Tongue (tissue), 2 donors: Measurements from ENCODE around the gene ZNF330. TPM values are rescaled to one million over a fixed set of nuclear protein-coding genes. Genes with fewer than 3 reads are reported as not detected.

Experiments used
- DNase-seq: peaks from one replicate; pipeline ENCODE4 v3.0.0-alpha.2; 2015
- total RNA-seq: library from RNA; depleted of rRNA; stranded (reverse); fragments of >200 nt; gene quantifications from one replicate; pipeline ENCODE4 v1.2.3, GENCODE V29; 2014

Gene ZNF330
- total RNA-seq, 1 donor from 2014 or later: 38.1 TPM

DNA sequence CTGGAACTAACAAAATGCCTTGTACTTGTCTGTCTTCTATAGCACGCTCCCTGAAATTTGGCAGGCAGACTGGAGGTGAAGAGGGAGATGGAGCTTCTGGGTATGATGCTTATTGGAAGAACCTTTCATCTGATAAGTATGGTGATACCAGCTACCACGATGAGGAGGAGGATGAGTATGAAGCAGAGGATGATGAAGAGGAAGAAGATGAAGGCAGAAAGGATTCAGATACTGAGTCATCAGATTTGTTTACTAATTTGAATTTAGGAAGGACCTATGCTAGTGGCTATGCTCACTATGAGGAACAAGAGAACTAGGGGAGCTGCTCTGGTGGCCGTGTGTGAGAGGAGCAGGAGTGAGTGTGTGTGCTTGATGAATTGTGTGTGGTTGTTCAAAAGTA lies 13.0 kb downstream of the ZNF330 start:
- no peak for DNase-seq

DNA sequence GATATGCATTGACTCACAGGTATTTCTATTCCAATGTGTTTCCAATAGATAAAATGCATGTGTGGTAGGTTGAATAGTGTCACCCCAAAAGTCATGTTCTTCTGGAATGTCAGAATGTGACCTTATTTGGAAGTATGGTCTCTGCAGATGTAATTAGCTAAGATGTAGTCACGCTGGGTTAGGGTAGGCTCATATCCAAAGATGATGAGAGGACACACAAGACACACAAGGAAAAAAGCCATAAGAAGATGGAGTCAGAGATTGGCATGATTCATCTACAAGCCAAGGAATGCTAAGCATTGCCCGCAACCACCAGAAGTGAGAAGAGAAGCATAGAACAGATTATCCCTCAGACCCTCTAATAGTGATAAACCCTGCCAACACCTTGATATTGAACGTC lies 17.5 kb downstream of the ZNF330 start:
- DNase-seq: no peak

DNA sequence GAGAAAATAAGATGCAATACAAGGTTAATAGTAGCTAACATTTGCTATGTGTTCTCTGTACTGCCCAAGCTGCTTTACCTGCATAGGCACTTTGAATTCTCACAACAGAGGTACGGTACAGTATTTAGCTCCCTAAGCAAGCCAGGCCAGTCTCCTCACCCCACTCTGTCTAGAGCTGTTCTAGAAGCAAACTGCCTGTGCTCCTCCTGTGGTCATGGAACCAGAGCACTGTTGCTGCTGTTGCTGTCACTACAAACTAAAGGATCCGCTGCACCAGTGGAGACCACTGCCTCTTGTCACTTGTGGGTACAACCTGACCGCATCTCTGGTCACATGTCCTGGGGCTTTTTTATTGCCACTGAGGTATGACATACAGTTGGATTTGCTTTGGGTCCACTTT lies 19.6 kb downstream of the ZNF330 start:
- no peak for DNase-seq

DNA sequence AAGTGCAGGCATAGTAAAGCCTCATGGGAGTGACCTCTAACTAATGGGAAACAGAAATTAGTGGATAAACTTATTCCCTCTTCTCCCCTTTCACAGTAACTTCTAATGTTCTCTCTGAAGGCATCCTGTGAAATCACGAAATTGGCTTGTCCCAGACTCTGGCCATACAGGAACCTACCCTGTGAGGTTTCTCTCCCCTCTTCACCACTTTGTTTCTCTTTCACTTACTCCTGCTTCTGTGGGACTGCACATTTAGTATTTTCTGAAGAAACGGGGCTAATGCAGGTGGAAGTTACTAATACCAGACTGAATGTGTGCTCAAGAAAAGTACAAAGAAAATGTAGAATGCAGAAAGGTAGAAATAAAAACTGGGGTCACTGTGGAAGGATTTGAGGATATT lies 20.0 kb downstream of the ZNF330 start:
- no peak for DNase-seq

DNA sequence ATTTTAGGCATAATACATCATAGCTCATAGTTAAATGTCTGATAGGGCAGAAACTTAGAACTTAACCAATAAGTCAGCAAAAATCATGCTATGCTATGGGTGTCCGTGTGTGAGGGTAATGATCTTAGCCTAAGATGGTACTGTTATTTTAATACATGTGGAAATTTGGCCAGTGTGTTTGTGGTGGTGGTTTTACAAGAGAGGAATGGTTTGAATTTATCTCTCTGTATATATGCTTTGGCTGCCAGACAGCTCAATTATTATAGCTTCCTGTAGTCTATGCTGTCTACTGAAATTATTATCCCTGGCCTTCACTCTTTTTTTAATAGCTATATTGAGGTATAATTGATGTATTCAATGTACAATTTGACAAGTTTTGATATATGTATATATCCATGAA lies 21.3 kb downstream of the ZNF330 start:
- no peak for DNase-seq

DNA sequence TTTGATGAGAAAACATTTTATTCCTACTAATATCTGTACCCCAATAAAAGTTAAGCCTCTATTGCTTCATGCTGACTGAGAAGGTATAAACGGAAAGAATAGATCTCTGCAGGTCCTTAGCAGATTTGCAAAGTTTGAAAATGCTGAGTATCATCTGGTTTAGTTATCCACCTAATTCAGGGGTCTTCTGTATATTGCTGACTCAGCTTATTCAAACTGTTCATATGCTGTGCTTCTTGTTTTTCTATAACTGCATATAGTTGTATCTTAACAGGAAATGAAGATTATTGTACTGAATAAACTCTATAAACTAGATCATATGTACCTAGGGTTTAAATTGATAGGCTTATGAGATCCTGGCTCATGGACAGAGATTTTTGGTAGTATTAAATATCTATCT lies 23.7 kb downstream of the ZNF330 start:
- DNase-seq: no peak

DNA sequence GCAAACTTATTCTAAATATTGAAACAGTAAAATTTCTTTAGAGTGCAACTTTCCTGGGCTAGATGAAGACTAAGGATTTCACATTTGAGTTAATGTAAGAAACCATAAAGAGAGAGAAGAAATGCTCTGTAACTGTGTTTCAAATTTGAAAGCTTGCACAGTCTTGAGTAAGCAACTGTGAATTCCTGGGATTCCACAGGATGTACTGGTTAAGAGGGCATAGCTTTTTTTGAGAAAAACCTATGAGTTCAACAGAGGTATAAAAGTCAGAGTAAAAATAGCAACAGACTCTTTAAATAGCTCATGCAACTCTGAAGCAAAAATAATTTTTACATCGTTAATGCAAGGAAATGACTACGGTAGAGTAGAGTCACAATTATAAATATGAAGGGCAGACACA lies 25.5 kb downstream of the ZNF330 start:
- DNase-seq: no peak

DNA sequence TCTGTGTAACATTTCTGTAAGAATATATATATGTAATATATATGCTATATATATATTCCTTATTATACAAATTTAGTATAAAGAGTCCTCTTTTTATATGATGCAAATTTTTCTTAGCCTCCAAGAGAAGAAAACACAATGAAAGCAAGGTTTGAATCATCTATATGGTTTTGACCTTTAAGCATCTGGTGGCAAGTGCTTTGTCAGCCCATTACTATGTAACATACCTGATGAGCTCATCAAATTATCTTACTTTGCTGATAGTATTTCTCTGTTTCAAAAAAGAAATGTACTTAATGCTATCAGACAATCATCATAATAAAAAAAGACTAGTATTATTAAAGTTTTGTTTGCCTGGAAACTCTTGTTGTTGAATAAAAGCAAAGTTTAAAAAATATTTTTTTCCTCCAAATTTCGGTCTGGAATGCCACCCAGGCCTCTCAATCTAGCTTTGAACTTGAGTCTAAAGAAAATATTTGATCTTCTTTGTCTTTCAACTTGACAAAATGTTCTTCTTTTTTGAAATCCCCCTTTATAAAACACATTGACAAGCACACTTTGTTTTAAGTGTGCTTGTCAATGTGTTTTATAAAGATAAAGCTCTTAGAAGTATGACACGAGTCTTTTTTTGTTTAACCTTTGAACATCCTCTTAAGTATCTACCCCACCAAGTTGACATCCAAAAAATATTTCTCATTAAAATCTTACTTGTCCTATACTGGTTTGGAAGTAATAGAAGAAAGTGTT lies 26.2 kb downstream of the ZNF330 start:
- DNase-seq: no peak

DNA sequence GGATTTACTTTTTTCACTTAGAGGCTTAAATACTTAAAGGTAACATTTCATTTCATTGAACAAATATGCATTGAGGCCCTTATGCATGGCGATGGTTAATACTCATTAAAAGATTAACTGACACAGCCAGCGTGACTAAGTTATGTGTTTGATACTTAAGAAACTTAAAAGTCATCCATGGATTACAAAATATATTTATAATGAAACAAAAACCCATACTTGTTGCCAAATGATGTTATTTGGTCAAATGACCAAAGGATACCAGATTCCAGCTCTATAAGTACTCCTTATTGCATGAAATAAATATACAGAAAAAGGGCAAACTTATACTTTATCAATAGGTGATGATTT lies 26.7 kb downstream of the ZNF330 start:
- DNase-seq: no peak

DNA sequence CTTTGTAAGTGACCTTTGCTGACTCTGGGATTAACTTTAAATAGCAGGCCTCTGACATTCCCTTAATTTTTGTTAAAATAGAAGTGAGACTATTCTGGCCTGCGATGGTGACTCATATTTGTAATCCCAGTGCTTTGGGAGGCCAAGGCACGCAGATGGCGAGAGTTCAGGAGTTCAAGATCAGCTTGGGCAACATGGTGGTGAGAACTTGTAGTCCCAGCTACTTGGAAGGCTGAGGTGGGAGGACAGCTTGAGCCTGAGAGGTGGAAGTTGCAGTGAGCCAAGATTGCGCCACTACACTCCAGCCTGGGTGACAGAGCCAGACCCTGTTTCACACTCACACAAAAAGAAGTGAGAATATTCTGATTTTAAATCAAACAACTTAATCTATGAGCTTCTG lies 27.3 kb downstream of the ZNF330 start:
- no peak for DNase-seq

DNA sequence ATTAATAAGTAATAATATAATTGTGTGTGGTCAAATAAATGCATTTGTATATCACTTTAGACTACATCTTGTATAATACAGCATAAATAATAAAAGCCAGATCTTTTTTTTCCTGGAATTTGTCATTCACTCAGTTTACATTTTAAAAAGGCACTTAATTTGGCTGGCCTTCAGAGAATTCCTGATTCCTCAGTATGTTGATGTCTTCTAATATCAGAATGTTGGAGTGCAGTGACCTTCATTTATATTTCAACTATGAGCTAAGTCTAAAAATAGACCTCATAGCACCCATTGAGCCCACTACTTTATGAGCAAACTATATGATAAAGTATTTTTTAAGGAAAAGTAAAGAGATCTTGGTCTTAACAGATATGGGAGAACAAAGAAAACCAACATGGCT lies 27.8 kb downstream of the ZNF330 start:
- DNase-seq: no peak

DNA sequence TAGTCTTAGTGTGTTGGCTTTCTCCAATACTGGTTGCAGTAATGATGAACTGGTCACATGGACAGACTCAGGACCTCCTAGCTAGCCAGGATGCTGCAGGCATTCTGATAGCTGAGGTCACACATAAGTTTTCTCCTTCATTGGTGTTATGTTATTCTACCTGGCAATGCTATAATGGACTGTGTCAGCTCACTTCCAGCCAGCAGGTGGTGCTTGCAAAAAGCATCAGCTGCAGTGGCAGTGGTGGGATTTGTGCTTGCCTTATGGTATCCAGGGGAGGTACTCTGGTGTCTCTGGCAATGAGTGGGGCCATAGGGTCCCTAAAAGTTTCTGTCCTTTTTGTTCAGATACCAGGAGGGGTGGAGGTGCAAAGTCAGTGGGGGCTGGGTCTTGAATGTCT lies 33.6 kb downstream of the ZNF330 start:
- no peak for DNase-seq

DNA sequence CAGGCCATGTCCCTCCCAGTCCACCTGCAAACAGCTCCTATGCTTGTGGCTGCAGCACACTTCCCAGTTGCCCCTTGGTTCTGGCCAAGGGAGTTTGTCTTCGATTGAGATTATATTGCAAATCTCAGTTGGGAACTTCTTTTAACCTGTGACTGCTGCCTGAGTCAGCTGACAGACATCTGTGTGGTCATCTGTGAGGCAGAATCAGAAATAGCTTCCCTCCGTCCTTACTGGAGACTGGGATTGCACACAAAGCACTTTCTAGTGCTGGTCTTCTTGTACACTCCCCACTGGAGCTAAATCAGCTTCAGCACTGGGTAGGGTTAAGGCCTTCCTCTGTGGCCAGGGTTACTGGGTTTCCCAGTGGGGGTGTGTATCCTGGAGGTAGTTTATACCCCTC lies 34.3 kb downstream of the ZNF330 start:
- no peak for DNase-seq

DNA sequence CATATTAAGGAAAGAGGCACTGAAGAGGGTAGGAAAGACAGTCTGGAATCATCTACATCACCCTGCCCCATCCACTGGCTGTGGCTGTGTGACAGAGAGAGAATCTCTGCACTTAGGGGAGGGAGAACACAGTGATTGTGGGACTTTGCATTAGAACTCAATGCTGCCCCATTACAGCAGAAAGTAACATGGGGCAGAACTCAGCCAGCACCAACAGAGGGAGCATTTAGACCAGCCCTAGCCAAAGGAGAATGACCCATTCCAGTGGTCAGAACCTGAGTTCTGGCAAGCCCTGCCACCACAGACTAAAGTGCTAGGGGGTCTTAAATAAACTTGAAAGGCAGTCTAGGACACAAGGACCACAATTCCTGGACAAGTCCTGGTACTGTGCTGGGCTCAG lies 37.9 kb downstream of the ZNF330 start:
- no peak for DNase-seq

DNA sequence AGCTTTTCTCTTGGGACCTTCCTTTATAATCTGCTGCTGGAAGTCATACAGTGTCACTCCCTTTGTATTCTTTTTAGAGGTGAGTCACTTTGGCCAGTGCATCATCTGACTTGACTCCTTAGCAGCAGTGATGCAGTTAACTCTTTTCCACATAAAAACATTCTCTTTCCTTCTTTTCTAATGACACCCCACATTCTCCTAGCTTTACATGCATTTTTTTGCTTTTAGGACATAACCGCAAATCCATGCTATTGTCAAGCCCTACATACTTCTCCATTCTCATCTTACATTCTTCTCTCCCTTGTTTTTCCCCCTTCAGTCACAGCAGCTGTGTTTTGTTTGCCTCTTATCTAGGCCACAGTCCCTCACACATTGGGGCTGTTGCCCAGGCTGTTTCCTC lies 55.1 kb downstream of the ZNF330 start:
- DNase-seq: no peak

DNA sequence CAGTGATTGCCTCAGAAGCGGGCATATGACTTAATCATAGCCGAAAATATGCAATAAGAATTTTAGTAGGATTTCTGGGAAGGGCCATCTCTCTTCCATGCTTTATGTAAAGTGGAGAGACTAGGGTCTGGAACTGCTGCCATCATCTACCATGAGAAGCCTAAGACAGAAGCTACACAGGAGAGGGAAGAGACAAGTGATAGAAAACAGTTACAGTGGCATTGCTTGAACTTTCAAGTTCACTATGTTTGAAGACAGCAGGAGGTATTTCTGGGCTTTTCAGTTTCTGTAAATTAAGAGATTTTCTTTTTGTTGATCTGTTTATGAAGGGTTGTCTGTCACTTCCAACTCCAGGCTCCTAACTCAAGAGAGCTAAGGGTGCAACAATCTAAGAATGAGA lies 62.5 kb downstream of the ZNF330 start:
- DNase-seq: no peak

DNA sequence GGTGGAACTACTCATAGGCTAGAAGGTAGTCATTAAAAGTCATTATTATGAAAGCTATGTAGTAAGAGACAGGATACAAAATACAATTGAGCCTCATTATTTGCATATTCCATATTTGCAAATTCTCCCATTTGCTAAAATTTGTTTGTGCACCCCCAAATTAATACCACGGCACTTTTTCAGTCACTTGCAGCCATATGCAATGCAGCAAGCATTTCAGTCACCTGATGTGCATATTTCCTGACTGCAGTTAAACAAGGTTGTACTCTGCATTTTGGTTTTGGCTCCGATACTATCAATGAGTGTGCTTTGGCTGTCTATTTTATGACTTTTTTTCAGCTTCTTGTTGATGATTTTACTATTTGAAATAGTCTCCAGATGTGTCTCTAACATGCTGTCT lies 62.9 kb downstream of the ZNF330 start:
- DNase-seq: no peak

Other genes with a start within 250 kb of the ZNF330 start
- gene RNF150, start 87.4 kb upstream of the ZNF330 start, total RNA-seq: 62.1 TPM